Common myeloid progenitor, CD34-positive (primary cell): ENCODE results near the gene SCYGR1.
"Not testable (repeated sequence)": the region's sequence is repeated elsewhere in the genome, so short reads cannot be mapped to it uniquely, and the experiment has no call there.

Experiments used
- CTCF ChIA-PET: fragments of 350-600 bp; sonication (Branson Sonifier 250); formaldehyde crosslinking; loops from one replicate; lab custom pipeline; 2021; ENCODE audit warnings: antibody characterized with exemption; lab: Charles Lee
- POLR2A ChIA-PET: fragments of 350-600 bp; sonication (Branson Sonifier 250); formaldehyde crosslinking; loops from one replicate; lab custom pipeline; 2021; ENCODE audit warnings: antibody characterized with exemption; lab: Charles Lee
- DNase-seq, 3 donors: peaks; one replicate each; pipeline versions ENCODE4 v3.0.0 to v3.0.0-alpha.2; 2013
- H3K27ac ChIP-seq, 2 experiments: 1 replicate in 1 of 2; 2 replicates in 1 of 2; pipeline ENCODE4 v1.7.0; 2013; ENCODE audit warnings: inconsistent platforms in 2 of 2, low read length in 2 of 2, mild to moderate bottlenecking in 2 of 2, low read depth in 1 of 2, moderate library complexity in 1 of 2; ENCODE audit not compliant: severe bottlenecking in 2 of 2, insufficient read depth in 1 of 2, poor library complexity in 1 of 2
- H3K27me3 ChIP-seq, 5 experiments: replicated peaks in 2 of 5; 1 replicate in 3 of 5; 2 replicates in 2 of 5; pipeline versions ENCODE4 v1.6.1 to v1.7.0; 2013; ENCODE audit warnings: low read length in 4 of 5, mild to moderate bottlenecking in 2 of 5, moderate library complexity in 2 of 5, inconsistent platforms in 1 of 5; ENCODE audit not compliant: insufficient read depth in 5 of 5, control insufficient read depth in 4 of 5
- H3K36me3 ChIP-seq, 4 experiments: 1 replicate in 2 of 4; 2 replicates in 2 of 4; pipeline versions ENCODE4 v1.6.1 to v1.7.0; 2013; ENCODE audit warnings: low read length in 3 of 4, control low read depth in 1 of 4, mild to moderate bottlenecking in 1 of 4; ENCODE audit not compliant: control insufficient read depth in 4 of 4, insufficient read depth in 4 of 4
- H3K4me1 ChIP-seq, 4 experiments: 1 replicate in 3 of 4; 2 replicates in 1 of 4; pipeline versions ENCODE4 v1.6.1 to v1.7.1; 2013; ENCODE audit warnings: low read length in 3 of 4, mild to moderate bottlenecking in 3 of 4, control low read depth in 1 of 4, inconsistent platforms in 1 of 4, moderate library complexity in 1 of 4; ENCODE audit not compliant: control insufficient read depth in 4 of 4, insufficient read depth in 4 of 4; ENCODE audit errors: control extremely low read depth in 1 of 4
- H3K4me3 ChIP-seq, 7 experiments: 1 replicate in 4 of 7; 2 replicates in 3 of 7; pipeline versions ENCODE4 v1.5.1 to v1.7.0; 2013; ENCODE audit warnings: mild to moderate bottlenecking in 7 of 7, low read length in 6 of 7, moderate library complexity in 6 of 7, inconsistent platforms in 2 of 7, low read depth in 2 of 7, control low read depth in 1 of 7; ENCODE audit not compliant: insufficient read depth in 4 of 7, control insufficient read depth in 1 of 7; ENCODE audit errors: extremely low read depth in 1 of 7
- H3K9me3 ChIP-seq, 5 experiments: 1 replicate in 4 of 5; 2 replicates in 1 of 5; pipeline versions ENCODE4 v1.6.1 to v1.7.1; 2013; ENCODE audit warnings: low read length in 4 of 5, mild to moderate bottlenecking in 2 of 5, inconsistent platforms in 1 of 5, low read depth in 1 of 5, moderate library complexity in 1 of 5; ENCODE audit not compliant: control insufficient read depth in 4 of 5, insufficient read depth in 2 of 5; ENCODE audit errors: control extremely low read depth in 1 of 5
- WGBS: methylation state at CpG from one replicate; pipeline ENCODE4 v1.1.5; 2013; ENCODE audit not compliant: insufficient coverage; 5-methylcytosine and 5-hydroxymethylcytosine counted together

Gene SCYGR1

DNA sequence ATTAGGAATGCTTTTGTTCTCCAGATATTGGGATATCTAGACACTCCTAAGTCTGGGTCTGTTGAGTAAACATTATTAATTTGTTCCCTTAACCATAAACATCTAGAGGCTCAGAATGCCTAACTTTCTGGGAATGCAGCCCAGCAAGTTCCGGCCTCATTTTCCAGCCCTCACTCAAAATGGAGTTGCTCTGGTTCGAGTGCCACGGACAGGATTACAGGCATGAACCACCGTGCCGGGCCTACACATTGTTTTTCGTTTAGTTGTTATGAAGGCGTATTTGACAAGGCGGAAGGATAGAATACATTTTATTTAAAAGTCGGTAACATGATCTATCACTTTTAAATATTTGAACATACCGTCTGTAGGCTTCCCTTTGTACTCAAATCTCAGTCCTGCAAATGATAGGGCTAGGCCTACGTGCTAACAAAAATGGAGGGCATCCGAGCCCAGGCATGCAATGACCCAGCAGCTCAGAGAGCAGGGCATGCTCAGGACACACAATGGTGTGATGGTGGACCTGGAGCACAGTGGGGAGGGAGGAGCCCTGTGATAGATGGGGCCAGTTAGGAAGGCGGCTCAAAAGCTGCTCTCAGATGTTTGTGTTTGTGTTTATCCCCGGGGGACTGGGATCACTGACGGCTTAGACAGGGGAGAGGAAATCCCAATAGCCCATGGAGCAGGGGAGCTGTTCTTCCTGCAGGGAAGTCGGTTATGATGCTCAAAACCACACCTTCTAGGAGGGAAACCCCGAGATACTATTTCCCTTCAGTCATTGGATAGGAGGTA is 2.9 kb upstream of the SCYGR1 start:
- CTCF ChIA-PET = no interaction called here
- no peak overlapping the region for H3K4me3 ChIP-seq
- no peaks in the 10 kb centered on the region for H3K9me3 ChIP-seq
- 96% methylated on average over 10 of the region's 17 CpGs for WGBS
- H3K4me1 ChIP-seq = peaks cover 0 to 16% (median 5%) of the 10 kb centered on the region in 4 experiments
- H3K27ac ChIP-seq = no peak overlapping the region
- no peaks in the 10 kb centered on the region for H3K27me3 ChIP-seq
- no peak for DNase-seq
- POLR2A ChIA-PET = no interaction called here
- no peaks in the 10 kb centered on the region for H3K36me3 ChIP-seq

DNA sequence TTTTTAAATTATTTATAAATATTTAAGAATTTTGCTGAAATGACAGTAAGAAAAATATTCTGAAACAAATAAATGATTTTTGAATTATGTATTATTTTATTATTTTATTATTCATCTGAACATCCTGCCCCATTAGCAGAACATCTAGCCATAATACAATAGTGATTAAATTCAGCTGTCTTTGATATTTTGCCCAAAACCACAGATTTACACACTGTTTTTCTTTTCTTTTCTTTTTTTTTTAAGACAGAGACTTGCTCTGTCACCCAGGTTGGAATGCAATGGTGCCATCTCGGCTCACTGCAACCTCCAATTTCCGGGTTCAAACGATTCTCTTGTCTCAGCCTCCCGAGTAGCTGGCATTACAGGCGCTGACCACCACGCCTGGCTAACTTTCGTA is 1.9 kb upstream of the SCYGR1 start:
- H3K4me1 ChIP-seq = peaks cover 0 to 25% (median 6%) of the 10 kb centered on the region in 4 experiments
- H3K27ac ChIP-seq = no peak overlapping the region
- 85% methylated on average over 7 of the region's 7 CpGs for WGBS
- no peaks in the 10 kb centered on the region for H3K27me3 ChIP-seq
- ChIA-PET CTCF (no interaction called here), POLR2A (no interaction called here)
- H3K9me3 ChIP-seq = no peaks in the 10 kb centered on the region
- DNase-seq = no peak
- H3K4me3 ChIP-seq = no peak overlapping the region
- H3K36me3 ChIP-seq = no peaks in the 10 kb centered on the region

DNA sequence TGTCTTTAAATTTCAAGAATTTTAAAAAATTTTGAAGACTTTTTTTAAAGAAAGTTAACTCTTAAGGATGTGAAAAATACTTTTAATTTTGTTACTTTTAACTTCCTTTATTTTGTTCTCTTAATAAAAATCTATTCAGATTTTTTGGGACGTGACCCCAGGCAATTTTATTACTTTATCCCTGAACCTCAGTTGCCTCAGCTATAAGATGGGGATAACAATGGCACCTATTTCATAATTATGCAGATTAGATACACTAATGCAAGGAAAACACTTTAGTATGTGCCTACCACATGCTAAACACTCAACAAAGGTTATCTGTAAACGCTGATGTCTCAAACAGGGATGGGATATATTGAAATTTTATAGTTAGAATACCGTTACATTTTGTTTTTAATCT is 1.5 kb upstream of the SCYGR1 start:
- no peak overlapping the region for H3K4me3 ChIP-seq
- CTCF ChIA-PET = no interaction called here
- DNase-seq = no peak
- no peaks in the 10 kb centered on the region for H3K36me3 ChIP-seq
- H3K27me3 ChIP-seq = no peaks in the 10 kb centered on the region
- peaks cover 0 to 21% (median 4%) of the 10 kb centered on the region in 4 experiments for H3K4me1 ChIP-seq
- no peak overlapping the region for H3K27ac ChIP-seq
- no CpG with 5 or more reads among the region's 3 CpGs for WGBS
- H3K9me3 ChIP-seq = no peaks in the 10 kb centered on the region
- POLR2A ChIA-PET = no interaction called here

DNA sequence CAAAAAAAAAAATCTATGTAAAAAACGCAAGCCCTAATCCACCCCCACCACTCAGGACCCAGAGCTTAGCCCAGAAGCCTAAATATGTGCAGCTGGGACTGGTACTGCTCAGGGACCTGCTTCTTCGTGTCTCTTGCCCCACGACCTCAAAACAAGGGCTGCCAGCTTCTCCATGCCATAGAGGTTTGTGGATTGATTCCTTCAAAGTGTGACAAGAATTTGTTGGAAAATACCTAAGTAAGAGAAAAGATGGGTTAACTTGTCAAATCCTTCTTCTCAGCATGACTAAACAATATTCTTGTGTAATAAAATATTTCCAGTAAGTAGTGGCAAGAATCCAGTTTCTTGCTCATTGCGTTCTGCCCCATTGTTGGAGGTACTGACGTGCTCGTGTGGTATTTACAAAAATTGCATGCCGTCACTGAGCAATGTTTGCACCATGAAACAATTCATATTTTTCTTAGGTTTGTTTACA is 825 bp upstream of the SCYGR1 start:
- WGBS = 100% methylated on average over 3 of the region's 7 CpGs
- no peak overlapping the region for H3K4me3 ChIP-seq
- H3K27me3 ChIP-seq = no peaks in the 10 kb centered on the region
- ChIA-PET CTCF (no interaction called here), POLR2A (no interaction called here)
- no peak overlapping the region for H3K27ac ChIP-seq
- no peaks in the 10 kb centered on the region for H3K9me3 ChIP-seq
- DNase-seq = no peak
- H3K36me3 ChIP-seq = no peaks in the 10 kb centered on the region
- H3K4me1 ChIP-seq = peaks cover 0 to 20% (median 4%) of the 10 kb centered on the region in 4 experiments

DNA sequence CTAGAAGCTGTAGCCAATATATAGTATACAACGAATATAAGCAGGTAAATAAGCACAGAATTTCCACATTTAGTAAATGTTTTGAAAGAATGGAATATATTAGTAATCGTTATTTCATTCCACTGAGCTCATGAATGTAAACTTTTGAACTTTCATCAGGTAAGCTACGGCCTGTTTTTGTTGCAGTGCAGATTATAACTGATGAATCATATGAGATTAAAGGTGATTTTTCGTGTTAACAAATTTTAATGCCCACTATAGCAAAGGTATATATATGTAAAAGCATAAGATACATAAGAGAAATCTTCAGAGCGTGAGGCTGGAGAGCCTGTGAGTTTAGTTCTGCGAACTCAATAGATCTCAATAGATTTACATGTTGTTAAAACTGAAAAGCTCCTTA is 1.1 kb downstream of the SCYGR1 start:
- no CpG with 5 or more reads among the region's 6 CpGs for WGBS
- no peak for DNase-seq
- Histone ChIP-seq H3K36me3 (no peaks in the 10 kb centered on the region), H3K27ac (no peak overlapping the region), H3K4me3 (no peak overlapping the region), H3K4me1 (peaks cover 0 to 18% (median 4%) of the 10 kb centered on the region in 4 experiments), H3K27me3 (no peaks in the 10 kb centered on the region), H3K9me3 (no peaks in the 10 kb centered on the region)
- POLR2A ChIA-PET = no interaction called here
- CTCF ChIA-PET = interaction anchor here (1.4 to 1.8 kb wide), 3 partner anchors 12 to 20 kb away, joined by 3 to 7 read pairs (median 4); no protein-coding TSS in a partner anchor

DNA sequence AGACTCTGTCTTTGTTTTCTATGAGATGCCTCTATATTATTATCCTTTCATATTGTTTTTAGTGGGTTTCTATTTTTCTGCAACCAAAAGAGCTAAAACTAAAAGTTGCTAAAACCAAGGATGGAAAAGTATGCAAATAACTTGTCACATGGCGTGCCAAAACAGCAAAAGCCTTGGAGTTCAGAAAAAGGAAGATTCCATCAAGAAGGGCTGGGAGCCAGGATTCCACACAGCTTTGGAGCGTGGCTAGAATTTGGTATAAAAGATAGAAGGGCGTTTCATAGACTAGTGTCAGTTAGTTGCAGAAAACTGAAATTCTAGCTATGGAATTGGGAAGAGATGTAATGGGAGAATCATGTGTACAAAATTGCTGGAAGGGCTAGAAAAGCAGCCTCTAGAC is 4.1 kb downstream of the SCYGR1 start:
- POLR2A ChIA-PET = no interaction called here
- WGBS = 96% methylated on average over 3 of the region's 3 CpGs
- DNase-seq = no peak

DNA sequence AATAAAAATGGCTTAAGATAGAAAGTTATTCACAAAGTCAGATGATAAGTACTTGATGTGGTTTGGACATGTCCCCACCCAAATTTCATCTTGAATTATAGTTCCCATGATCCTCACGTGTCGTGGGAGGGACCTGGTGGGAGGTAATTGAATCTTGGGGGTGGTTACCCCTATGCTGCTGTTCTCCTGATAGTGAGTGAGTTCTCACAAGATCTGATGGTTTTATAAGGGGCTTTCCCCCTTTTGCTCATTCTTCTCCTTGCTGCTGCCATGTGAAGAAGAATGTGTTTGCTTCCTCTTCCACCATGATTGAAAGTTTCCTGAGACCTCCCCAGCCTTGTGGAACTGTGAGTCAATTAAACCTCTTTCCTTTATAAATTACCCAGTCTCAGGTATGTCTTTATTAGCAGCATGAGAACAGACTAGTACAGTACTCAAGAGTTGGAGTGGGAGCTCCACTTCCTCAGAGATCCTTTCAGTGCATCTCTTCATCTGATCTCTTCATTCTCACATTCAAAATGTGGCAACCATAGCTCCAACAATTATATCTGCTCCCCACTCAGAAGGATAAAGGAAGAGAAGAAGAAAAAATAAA is 5.4 kb downstream of the SCYGR1 start:
- CTCF ChIA-PET = interaction anchor here (1.4 to 1.5 kb wide), 2 partner anchors 33 to 35 kb away, joined by 3 read pairs; no protein-coding TSS in a partner anchor

More for the DNA sequence above, 4.1 kb downstream of the SCYGR1 start:
- H3K4me3 ChIP-seq = no peak overlapping the region
- no peaks in the 10 kb centered on the region for H3K27me3 ChIP-seq
- no peaks in the 10 kb centered on the region for H3K36me3 ChIP-seq
- no peak overlapping the region for H3K27ac ChIP-seq
- CTCF ChIA-PET = interaction anchor here (1.5 kb wide), 1 partner anchor 32 kb away, joined by 3 read pairs; no protein-coding TSS in a partner anchor
- H3K4me1 ChIP-seq = peaks cover 0 to 16% (median 4%) of the 10 kb centered on the region in 4 experiments
- no peaks in the 10 kb centered on the region for H3K9me3 ChIP-seq

More for the DNA sequence above, 5.4 kb downstream of the SCYGR1 start:
- DNase-seq, POLR2A ChIA-PET, H3K36me3 ChIP-seq, H3K4me3 ChIP-seq, H3K9me3 ChIP-seq, H3K27me3 ChIP-seq, H3K27ac ChIP-seq: not testable (repeated sequence)
- peaks cover 0 to 13% (median 4%) of the 10 kb centered on the region in 4 experiments for H3K4me1 ChIP-seq
- no CpG with 5 or more reads among the region's 2 CpGs for WGBS
